Fibroblast of lung (primary cell): Measurements from ENCODE around the gene BMP6. TPM values are rescaled to one million over a fixed set of nuclear protein-coding genes. Genes with fewer than 3 reads are reported as not detected.

Experiments used
- DNase-seq, 2 donors: peaks; one replicate each; pipeline versions ENCODE4 v3.0.0 to v3.0.0-alpha.2; 2010; ENCODE audit warnings: low read depth in 2 of 2
- H2AFZ ChIP-seq: 2 replicates; pipeline ENCODE4 v1.5.1; 2012; ENCODE audit warnings: low read length, control low read depth, inconsistent platforms
- H3K27ac ChIP-seq: 2 replicates; pipeline ENCODE4 v1.5.1; 2011; ENCODE audit warnings: low read length, control low read depth; ENCODE audit not compliant: insufficient read depth
- H3K27me3 ChIP-seq: 2 replicates; pipeline ENCODE4 v1.5.1; 2011; ENCODE audit warnings: mild to moderate bottlenecking, low read length; ENCODE audit not compliant: control insufficient read depth, insufficient read depth
- H3K36me3 ChIP-seq: 2 replicates; pipeline ENCODE4 v1.5.1; 2011; ENCODE audit warnings: low read length; ENCODE audit not compliant: control insufficient read depth, insufficient read depth
- H3K4me1 ChIP-seq: 2 replicates; pipeline ENCODE4 v1.5.1; 2011; ENCODE audit warnings: low read length; ENCODE audit not compliant: control insufficient read depth, insufficient read depth; ENCODE audit errors: extremely low read depth
- H3K4me2 ChIP-seq: 2 replicates; pipeline ENCODE4 v1.5.1; 2011; ENCODE audit warnings: low read length, control low read depth; ENCODE audit not compliant: insufficient read depth; ENCODE audit errors: extremely low read depth
- H3K4me3 ChIP-seq, 4 experiments: fragments of 200-600 bp in 1 of 4; sonication (generic) in 1 of 4; replicated peaks in 1 of 4; 2 replicates each; pipeline ENCODE4 v1.5.1; 2011 to 2016; ENCODE audit warnings: low read length in 4 of 4, low read depth in 3 of 4, mild to moderate bottlenecking in 3 of 4, control low read depth in 2 of 4, inconsistent platforms in 1 of 4, mixed read lengths in 1 of 4; ENCODE audit not compliant: insufficient read depth in 1 of 4; ENCODE audit errors: control extremely low read depth in 1 of 4
- H3K79me2 ChIP-seq: 2 replicates; pipeline ENCODE4 v1.5.1; 2012; ENCODE audit warnings: mild to moderate bottlenecking, low read length, inconsistent platforms; ENCODE audit not compliant: control insufficient read depth, insufficient read depth
- H3K9ac ChIP-seq: 2 replicates; pipeline ENCODE4 v1.5.1; 2011; ENCODE audit warnings: mild to moderate bottlenecking, low read length, control low read depth; ENCODE audit not compliant: insufficient read depth
- H3K9me3 ChIP-seq: 2 replicates; pipeline ENCODE4 v1.5.1; 2012; ENCODE audit warnings: low read depth, low read length; ENCODE audit not compliant: control insufficient read depth, insufficient read depth
- H4K20me1 ChIP-seq: 2 replicates; pipeline ENCODE4 v1.5.1; 2011; ENCODE audit warnings: low read length; ENCODE audit not compliant: control insufficient read depth, insufficient read depth; ENCODE audit errors: extremely low read depth
- CTCF ChIP-seq, 2 donors: IDR thresholded peaks in 1 of 2; conservative IDR thresholded peaks in 1 of 2; 1 replicate in 1 of 2; 2 replicates in 1 of 2; pipeline ENCODE4 v1.5.1; 2011 to 2012; ENCODE audit warnings: low read length in 2 of 2, control low read depth in 1 of 2, inconsistent platforms in 1 of 2, low read depth in 1 of 2, mild to moderate bottlenecking in 1 of 2
- EZH2 ChIP-seq: IDR thresholded peaks from 2 replicates; pipeline ENCODE4 v1.5.1; 2012; ENCODE audit warnings: low read length, control low read depth, mild to moderate bottlenecking; ENCODE audit errors: missing control alignments
- polyA plus RNA-seq, 2 donors: library from polyadenylated mRNA; depleted of rRNA in 1 of 2; stranded (reverse) in 1 of 2; unstranded in 1 of 2; fragments of >200 nt; gene quantifications; 2 replicates each; pipeline ENCODE4 v1.2.1, GENCODE V29; 2011 to 2012; ENCODE audit warnings: missing spikeins in 1 of 2
- total RNA-seq: library from RNA; depleted of rRNA; stranded (reverse); fragments of >200 nt; gene quantifications from 2 replicates; pipeline ENCODE4 v1.2.1, GENCODE V29; 2014

BMP6 gene
- total and polyA plus RNA-seq, 2 donors (not counting 1 experiment from before 2014, with no cell fraction given): under 0.01 to 0.20 TPM

GRCh38 chr6:7727086-7727945 is 1.4 kb downstream of the BMP6 start:
- H4K20me1 ChIP-seq: no peaks in the 10 kb centered on the region
- no peaks in the 10 kb centered on the region for H3K36me3 ChIP-seq
- H3K27me3 ChIP-seq: peaks cover 34% of the 10 kb centered on the region
- H3K4me3 ChIP-seq: peak overlapping the region in 3 of 4 experiments; percentile 22 to 45 (median 24)
- no peaks in the 10 kb centered on the region for H3K9me3 ChIP-seq
- H2AFZ ChIP-seq: no peak overlapping the region
- H3K27ac ChIP-seq: no peak overlapping the region
- H3K4me2 ChIP-seq: peak overlapping the region; percentile 69
- DNase-seq: peak in 1 of 2 donors; percentile 24
- peak; percentile 92 for TF ChIP-seq EZH2
- TF ChIP-seq CTCF (conservative IDR thresholded peaks at IDR 0.05 in 1 of 2, IDR thresholded peaks at IDR 0.05 in 1 of 2; ENCODE audit: low read depth in 1 of 2, low read length in 2 of 2): no peak
- H3K4me1 ChIP-seq: peaks cover 8% of the 10 kb centered on the region
- no peak overlapping the region for H3K9ac ChIP-seq
- no peaks in the 10 kb centered on the region for H3K79me2 ChIP-seq

- Histone ChIP-seq H3K4me2 (peak overlapping the region; percentile 40), H3K9ac (no peak overlapping the region), H3K27ac (no peak overlapping the region), H3K36me3 (no peaks in the 10 kb centered on the region), H3K4me1 (peaks cover 8% of the 10 kb centered on the region), H3K9me3 (no peaks in the 10 kb centered on the region), H3K27me3 (peaks cover 34% of the 10 kb centered on the region), H3K79me2 (no peaks in the 10 kb centered on the region), H4K20me1 (no peaks in the 10 kb centered on the region), H2AFZ (no peak overlapping the region), H3K4me3 (peak overlapping the region; percentile 26 to 34 (median 31))
- DNase-seq: peak; percentile 20 to 30
- peak; percentile 51 for TF ChIP-seq EZH2
- no peak for TF ChIP-seq CTCF (conservative IDR thresholded peaks at IDR 0.05 in 1 of 2, IDR thresholded peaks at IDR 0.05 in 1 of 2; ENCODE audit: low read depth in 1 of 2, low read length in 2 of 2)
Observed at GRCh38 chr6:7727946-7728854, 2.3 kb downstream of the BMP6 start.
